ENCODE data around the gene IQGAP2.

Gene IQGAP2

GRCh38 chr5:76579166-76579937 lies 176.3 kb downstream of the IQGAP2 start:
- Mint-ChIP-seq H3K4me3 (no peak overlapping the region), H3K36me3 (no peaks in the 10 kb centered on the region), H3K27me3 (no peaks in the 10 kb centered on the region), H3K9me3 (no peaks in the 10 kb centered on the region), H3K4me1 (no peaks in the 10 kb centered on the region), H3K27ac (no peak overlapping the region)
- DNase-seq (ENCODE audit: low spot score in 2 of 2) (no peak), ATAC-seq (ENCODE audit: low read depth) (no peak)

- Mint-ChIP-seq H3K27me3 (no peaks in the 10 kb centered on the region), H3K27ac (no peak overlapping the region), H3K4me3 (no peak overlapping the region), H3K36me3 (no peaks in the 10 kb centered on the region), H3K9me3 (no peaks in the 10 kb centered on the region), H3K4me1 (no peaks in the 10 kb centered on the region)
- ATAC-seq (ENCODE audit: low read depth), result no peak
- DNase-seq (ENCODE audit: low spot score in 2 of 2), result no peak
Observed at GRCh38 chr5:76580981-76581380, 177.9 kb downstream of the IQGAP2 start.

- Mint-ChIP-seq H3K9me3 (no peaks in the 10 kb centered on the region), H3K4me3 (no peak overlapping the region), H3K27ac (no peak overlapping the region), H3K36me3 (no peaks in the 10 kb centered on the region), H3K4me1 (no peaks in the 10 kb centered on the region), H3K27me3 (no peaks in the 10 kb centered on the region)
- peak; percentile 80 for ATAC-seq (ENCODE audit: low read depth)
- no peak for DNase-seq (ENCODE audit: low spot score in 2 of 2)
Observed at GRCh38 chr5:76582230-76583162, 179.4 kb downstream of the IQGAP2 start.

- Mint-ChIP-seq H3K27me3 (no peaks in the 10 kb centered on the region), H3K4me1 (no peaks in the 10 kb centered on the region), H3K4me3 (no peak overlapping the region), H3K36me3 (no peaks in the 10 kb centered on the region), H3K27ac (no peak overlapping the region), H3K9me3 (no peaks in the 10 kb centered on the region)
- DNase-seq (ENCODE audit: low spot score in 2 of 2) (no peak), ATAC-seq (ENCODE audit: low read depth) (no peak)
Observed at GRCh38 chr5:76583163-76584047, 180.3 kb downstream of the IQGAP2 start.

- H3K27me3 Mint-ChIP-seq, result no peaks in the 10 kb centered on the region
- H3K9me3 Mint-ChIP-seq, result no peaks in the 10 kb centered on the region
- ATAC-seq (ENCODE audit: low read depth) (no peak), DNase-seq (ENCODE audit: low spot score in 2 of 2) (no peak)
- H3K36me3 Mint-ChIP-seq, result no peaks in the 10 kb centered on the region
- no peak overlapping the region for H3K4me3 Mint-ChIP-seq
- no peak overlapping the region for H3K27ac Mint-ChIP-seq
- H3K4me1 Mint-ChIP-seq, result no peaks in the 10 kb centered on the region
Observed at GRCh38 chr5:76585783-76586217, 182.7 kb downstream of the IQGAP2 start.

- ATAC-seq (ENCODE audit: low read depth), result no peak
- no peak overlapping the region for H3K27ac Mint-ChIP-seq
- no peaks in the 10 kb centered on the region for H3K36me3 Mint-ChIP-seq
Observed at GRCh38 chr5:76586531-76586930, 183.4 kb downstream of the IQGAP2 start.

GRCh38 chr5:76590027-76590426 lies 186.9 kb downstream of the IQGAP2 start:
- Mint-ChIP-seq H3K27me3 (no peaks in the 10 kb centered on the region), H3K4me1 (no peaks in the 10 kb centered on the region), H3K27ac (no peak overlapping the region), H3K4me3 (no peak overlapping the region), H3K36me3 (peaks cover 2% of the 10 kb centered on the region), H3K9me3 (no peaks in the 10 kb centered on the region)
- ATAC-seq (ENCODE audit: low read depth), result peak; percentile 22
- no peak for DNase-seq (ENCODE audit: low spot score in 2 of 2)

More at GRCh38 chr5:76586531-76586930, 183.4 kb downstream of the IQGAP2 start:
- H3K9me3 Mint-ChIP-seq, result no peaks in the 10 kb centered on the region
- no peaks in the 10 kb centered on the region for H3K27me3 Mint-ChIP-seq
- H3K4me3 Mint-ChIP-seq, result no peak overlapping the region
- H3K4me1 Mint-ChIP-seq, result no peaks in the 10 kb centered on the region
- DNase-seq (ENCODE audit: low spot score in 2 of 2), result no peak

- H3K36me3 Mint-ChIP-seq, result peaks cover 2% of the 10 kb centered on the region
- H3K27me3 Mint-ChIP-seq, result peaks cover 1% of the 10 kb centered on the region
Observed at GRCh38 chr5:76591366-76591765, 188.3 kb downstream of the IQGAP2 start.

GRCh38 chr5:76592692-76593091 lies 189.6 kb downstream of the IQGAP2 start:
- DNase-seq (ENCODE audit: low spot score in 2 of 2), result no peak
- H3K27me3 Mint-ChIP-seq, result peaks cover 1% of the 10 kb centered on the region
- H3K4me3 Mint-ChIP-seq, result no peak overlapping the region
- peaks cover 5% of the 10 kb centered on the region for H3K36me3 Mint-ChIP-seq
- H3K9me3 Mint-ChIP-seq, result no peaks in the 10 kb centered on the region
- ATAC-seq (ENCODE audit: low read depth), result no peak
- H3K4me1 Mint-ChIP-seq, result no peaks in the 10 kb centered on the region
- H3K27ac Mint-ChIP-seq, result no peak overlapping the region

More at GRCh38 chr5:76591366-76591765, 188.3 kb downstream of the IQGAP2 start:
- no peaks in the 10 kb centered on the region for H3K9me3 Mint-ChIP-seq
- no peak overlapping the region for H3K27ac Mint-ChIP-seq
- no peak overlapping the region for H3K4me3 Mint-ChIP-seq
- DNase-seq (ENCODE audit: low spot score in 2 of 2), result no peak
- H3K4me1 Mint-ChIP-seq, result no peaks in the 10 kb centered on the region
- ATAC-seq (ENCODE audit: low read depth), result no peak

- ATAC-seq (ENCODE audit: low read depth) (no peak), DNase-seq (ENCODE audit: low spot score in 2 of 2) (no peak)
- Mint-ChIP-seq H3K4me3 (no peak overlapping the region), H3K4me1 (no peaks in the 10 kb centered on the region), H3K27me3 (peaks cover 1% of the 10 kb centered on the region), H3K27ac (no peak overlapping the region), H3K36me3 (peaks cover 5% of the 10 kb centered on the region), H3K9me3 (no peaks in the 10 kb centered on the region)
Observed at GRCh38 chr5:76594107-76594506, 191.0 kb downstream of the IQGAP2 start.

- Mint-ChIP-seq H3K27ac (no peak overlapping the region), H3K36me3 (peaks cover 5% of the 10 kb centered on the region), H3K9me3 (no peaks in the 10 kb centered on the region), H3K4me1 (no peaks in the 10 kb centered on the region), H3K27me3 (peaks cover 1% of the 10 kb centered on the region), H3K4me3 (no peak overlapping the region)
- ATAC-seq (ENCODE audit: low read depth), result no peak
- no peak for DNase-seq (ENCODE audit: low spot score in 2 of 2)
Observed at GRCh38 chr5:76595755-76596481, 192.8 kb downstream of the IQGAP2 start.

GRCh38 chr5:76598531-76598930 lies 195.4 kb downstream of the IQGAP2 start:
- peaks cover 3% of the 10 kb centered on the region for H3K36me3 Mint-ChIP-seq
- no peaks in the 10 kb centered on the region for H3K9me3 Mint-ChIP-seq
- H3K27ac Mint-ChIP-seq, result no peak overlapping the region

GRCh38 chr5:76600716-76601115 lies 197.6 kb downstream of the IQGAP2 start:
- no peaks in the 10 kb centered on the region for H3K9me3 Mint-ChIP-seq
- DNase-seq (ENCODE audit: low spot score in 2 of 2) (no peak), ATAC-seq (ENCODE audit: low read depth) (no peak)
- H3K4me3 Mint-ChIP-seq, result no peak overlapping the region
- no peaks in the 10 kb centered on the region for H3K27me3 Mint-ChIP-seq
- peaks cover 3% of the 10 kb centered on the region for H3K36me3 Mint-ChIP-seq
- no peaks in the 10 kb centered on the region for H3K4me1 Mint-ChIP-seq
- H3K27ac Mint-ChIP-seq, result no peak overlapping the region

More at GRCh38 chr5:76598531-76598930, 195.4 kb downstream of the IQGAP2 start:
- Mint-ChIP-seq H3K4me1 (no peaks in the 10 kb centered on the region), H3K27me3 (peaks cover 1% of the 10 kb centered on the region), H3K4me3 (no peak overlapping the region)
- ATAC-seq (ENCODE audit: low read depth) (no peak), DNase-seq (ENCODE audit: low spot score in 2 of 2) (no peak)
